ENCODE results near the gene RPL13A.
A peak's percentile ranks its signal among the peaks of the same experiment; 100 is the strongest.

RPL13A gene

DNA sequence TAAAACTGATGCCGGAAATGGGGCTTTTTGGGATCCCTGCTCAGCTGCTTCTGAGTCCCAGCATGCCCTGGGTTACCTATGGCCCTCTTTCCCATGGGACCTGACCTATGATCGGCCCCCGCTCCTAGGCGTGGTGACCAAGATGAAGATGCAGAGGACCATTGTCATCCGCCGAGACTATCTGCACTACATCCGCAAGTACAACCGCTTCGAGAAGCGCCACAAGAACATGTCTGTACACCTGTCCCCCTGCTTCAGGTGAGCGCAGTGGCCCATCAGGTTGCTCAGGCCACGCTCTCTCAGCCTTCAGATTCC, 10.3 kb downstream of the RPL13A start:
- Mint-ChIP-seq H3K4me1 (peaks cover 37 to 40% of the 10 kb centered on the region in 2 donors), H3K27ac (peak overlapping the region; percentile 100), H3K4me3 (peak overlapping the region; percentile 98 to 100), H3K9me3 (no peaks in the 10 kb centered on the region), H3K36me3 (peaks cover 49 to 56% of the 10 kb centered on the region in 2 donors), H3K27me3 (no peaks in the 10 kb centered on the region)
- ATAC-seq (replicated peaks) (no peak), DNase-seq (no peak)

DNA sequence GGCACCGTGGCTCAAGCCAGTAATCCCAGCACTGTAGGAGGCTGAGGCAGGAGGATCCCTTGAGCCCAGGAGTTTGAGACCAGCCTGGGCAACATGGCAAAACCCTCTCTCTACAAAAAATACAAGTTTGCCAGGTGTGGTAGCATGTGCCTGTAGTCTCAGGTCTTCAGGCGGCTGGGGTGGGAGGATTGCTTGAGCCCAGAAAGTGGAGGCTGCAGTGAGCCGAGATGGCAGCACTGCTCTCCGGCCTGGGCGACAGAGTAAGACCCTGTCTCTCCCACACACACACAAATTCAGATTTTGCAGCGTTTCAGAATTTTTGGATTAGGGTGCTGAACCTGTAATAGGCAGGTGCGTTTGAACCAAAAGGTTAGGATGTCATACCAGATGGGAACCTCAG, 11.1 kb downstream of the RPL13A start:
- Mint-ChIP-seq H3K9me3 (no peaks in the 10 kb centered on the region), H3K4me1 (peaks cover 34 to 40% of the 10 kb centered on the region in 2 donors), H3K27me3 (no peaks in the 10 kb centered on the region), H3K27ac (peak overlapping the region; percentile 99), H3K36me3 (peaks cover 43 to 49% of the 10 kb centered on the region in 2 donors), H3K4me3 (peak overlapping the region; percentile 98 to 100)
- ATAC-seq (replicated peaks), result no peak
- no peak for DNase-seq

DNA sequence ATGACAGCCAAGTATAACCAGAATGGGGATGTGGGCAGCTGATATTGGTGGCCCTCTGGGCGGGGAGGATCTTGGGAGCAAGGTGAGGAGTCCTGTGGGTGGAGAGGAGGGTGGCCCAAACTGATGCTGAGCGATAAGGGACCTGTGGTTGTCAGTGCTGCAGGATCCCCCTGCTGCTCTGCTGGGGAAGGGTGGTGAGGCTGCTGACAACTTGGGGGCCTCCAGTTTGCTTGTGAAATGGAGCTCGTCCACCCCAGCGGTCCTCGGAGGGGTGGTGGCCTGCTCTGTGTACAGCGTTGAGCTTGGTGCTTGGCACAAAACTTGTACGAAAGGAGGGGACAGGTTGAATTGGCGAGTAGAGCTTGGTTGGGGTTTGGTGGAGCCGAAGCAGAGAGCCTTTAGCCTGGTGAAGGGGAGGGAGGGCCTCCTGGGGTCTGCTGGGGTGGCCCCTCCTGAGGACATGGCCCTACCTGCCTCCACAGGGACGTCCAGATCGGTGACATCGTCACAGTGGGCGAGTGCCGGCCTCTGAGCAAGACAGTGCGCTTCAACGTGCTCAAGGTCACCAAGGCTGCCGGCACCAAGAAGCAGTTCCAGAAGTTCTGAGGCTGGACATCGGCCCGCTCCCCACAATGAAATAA, 11.7 kb downstream of the RPL13A start:
- H3K9me3 Mint-ChIP-seq, result no peaks in the 10 kb centered on the region
- DNase-seq (no peak), ATAC-seq (replicated peaks) (no peak)
- no peaks in the 10 kb centered on the region for H3K27me3 Mint-ChIP-seq
- H3K27ac Mint-ChIP-seq, result peak overlapping the region; percentile 99
- H3K4me3 Mint-ChIP-seq, result peak overlapping the region; percentile 98 to 100
- H3K4me1 Mint-ChIP-seq, result peaks cover 33 to 40% of the 10 kb centered on the region in 2 donors
- peaks cover 42 to 47% of the 10 kb centered on the region in 2 donors for H3K36me3 Mint-ChIP-seq

DNA sequence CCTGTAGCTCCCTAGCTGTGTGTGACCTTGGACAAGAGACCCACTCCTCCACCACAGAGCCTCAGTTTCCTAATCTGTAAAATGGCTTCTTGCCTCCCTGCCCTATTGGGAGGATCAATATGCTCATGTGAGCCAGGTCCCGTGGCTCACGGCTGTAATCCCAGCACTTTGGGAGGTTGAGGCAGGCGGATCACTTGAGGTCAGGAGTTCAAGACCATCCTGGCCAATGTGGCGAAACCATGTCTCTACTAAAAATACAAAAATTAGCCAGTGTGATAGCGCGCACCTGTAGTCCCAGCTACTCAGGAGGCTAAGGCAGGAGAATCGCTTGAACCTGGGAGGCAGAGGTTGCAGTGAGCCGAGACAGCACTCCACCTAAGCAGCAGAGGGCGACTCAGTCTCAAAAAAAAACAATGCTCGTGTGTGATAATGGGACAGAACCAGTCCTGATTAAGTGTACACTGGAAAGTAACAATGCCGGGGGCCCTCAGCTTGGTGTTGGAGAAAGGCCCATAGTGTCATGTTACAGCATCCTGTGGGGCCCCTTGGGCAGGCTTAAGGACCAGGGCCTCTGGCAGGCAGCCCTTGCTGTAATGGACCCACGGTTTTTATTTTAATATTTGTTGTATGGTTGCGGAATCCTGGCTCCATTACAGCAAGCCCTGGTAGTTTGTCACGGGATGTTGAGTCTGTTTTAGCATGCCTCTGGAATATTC, 15.6 kb downstream of the RPL13A start:
- Mint-ChIP-seq H3K27ac (peak overlapping the region; percentile 37), H3K4me1 (peaks cover 33 to 36% of the 10 kb centered on the region in 2 donors)

DNA sequence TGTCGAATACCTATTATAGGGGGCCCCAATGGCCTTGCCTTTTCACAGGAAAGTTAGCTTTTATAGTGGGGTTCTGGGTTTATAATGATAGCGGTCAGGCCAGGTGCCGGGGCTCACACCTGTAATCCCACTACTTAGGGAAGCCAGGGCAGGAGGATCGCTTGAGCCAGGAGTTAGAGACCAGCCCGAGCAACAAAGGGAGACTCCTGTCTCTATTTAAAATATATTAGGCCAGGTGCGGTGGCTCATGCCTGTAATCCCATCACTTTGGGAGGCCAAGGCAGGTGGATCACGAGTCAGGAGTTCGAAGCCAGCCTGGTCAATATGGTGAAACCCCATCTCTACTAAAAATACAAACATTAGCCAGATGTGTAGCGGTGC, 16.2 kb downstream of the RPL13A start:
- no peak for ATAC-seq (replicated peaks)
- H3K27ac Mint-ChIP-seq, result no peak overlapping the region
- peaks cover 32% of the 10 kb centered on the region in 2 donors for H3K4me1 Mint-ChIP-seq

More for the DNA sequence above, 15.6 kb downstream of the RPL13A start:
- H3K9me3 Mint-ChIP-seq, result no peaks in the 10 kb centered on the region
- ATAC-seq (replicated peaks) (peak in 1 of 2 donors; percentile 16), DNase-seq (no peak)
- no peaks in the 10 kb centered on the region for H3K27me3 Mint-ChIP-seq
- no peak overlapping the region for H3K4me3 Mint-ChIP-seq
- H3K36me3 Mint-ChIP-seq, result peaks cover 23 to 24% of the 10 kb centered on the region in 2 donors

DNA sequence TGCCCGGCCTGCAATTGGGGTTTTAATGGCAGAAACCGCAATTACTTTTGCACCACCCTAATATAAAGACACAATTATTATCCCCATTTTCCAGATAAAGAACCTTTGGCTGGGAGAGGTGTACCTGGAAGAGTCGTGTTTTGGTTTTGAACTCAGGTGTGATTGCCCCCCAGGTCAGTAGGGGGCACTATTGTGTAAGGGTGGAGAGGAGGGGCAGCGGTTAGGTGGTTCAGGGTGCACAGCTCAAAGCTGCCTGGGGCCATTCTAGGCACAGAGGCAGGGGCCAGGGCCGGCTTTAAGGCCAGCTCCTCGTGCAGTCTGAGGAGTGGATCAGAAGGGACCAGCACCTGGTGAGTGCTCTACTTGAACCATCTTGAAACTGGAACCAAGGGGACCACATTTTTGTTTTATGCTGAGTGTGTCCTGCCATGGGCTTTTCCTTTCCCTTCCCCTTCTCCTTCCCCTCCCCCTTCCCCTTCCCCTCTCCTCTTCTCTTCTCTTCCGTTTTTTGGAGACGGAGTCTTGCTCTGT, 19.2 kb downstream of the RPL13A start:
- Mint-ChIP-seq H3K27me3 (no peaks in the 10 kb centered on the region), H3K4me1 (peaks cover 10 to 13% of the 10 kb centered on the region in 2 donors), H3K9me3 (no peaks in the 10 kb centered on the region), H3K36me3 (no peaks in the 10 kb centered on the region), H3K4me3 (no peak overlapping the region), H3K27ac (no peak overlapping the region)
- ATAC-seq (replicated peaks) (peak; percentile 73 to 86), DNase-seq (no peak)

More for the DNA sequence above, 16.2 kb downstream of the RPL13A start:
- Mint-ChIP-seq H3K4me3 (no peak overlapping the region), H3K27me3 (no peaks in the 10 kb centered on the region), H3K36me3 (peaks cover 19 to 20% of the 10 kb centered on the region in 2 donors), H3K9me3 (no peaks in the 10 kb centered on the region)
- no peak for DNase-seq

DNA sequence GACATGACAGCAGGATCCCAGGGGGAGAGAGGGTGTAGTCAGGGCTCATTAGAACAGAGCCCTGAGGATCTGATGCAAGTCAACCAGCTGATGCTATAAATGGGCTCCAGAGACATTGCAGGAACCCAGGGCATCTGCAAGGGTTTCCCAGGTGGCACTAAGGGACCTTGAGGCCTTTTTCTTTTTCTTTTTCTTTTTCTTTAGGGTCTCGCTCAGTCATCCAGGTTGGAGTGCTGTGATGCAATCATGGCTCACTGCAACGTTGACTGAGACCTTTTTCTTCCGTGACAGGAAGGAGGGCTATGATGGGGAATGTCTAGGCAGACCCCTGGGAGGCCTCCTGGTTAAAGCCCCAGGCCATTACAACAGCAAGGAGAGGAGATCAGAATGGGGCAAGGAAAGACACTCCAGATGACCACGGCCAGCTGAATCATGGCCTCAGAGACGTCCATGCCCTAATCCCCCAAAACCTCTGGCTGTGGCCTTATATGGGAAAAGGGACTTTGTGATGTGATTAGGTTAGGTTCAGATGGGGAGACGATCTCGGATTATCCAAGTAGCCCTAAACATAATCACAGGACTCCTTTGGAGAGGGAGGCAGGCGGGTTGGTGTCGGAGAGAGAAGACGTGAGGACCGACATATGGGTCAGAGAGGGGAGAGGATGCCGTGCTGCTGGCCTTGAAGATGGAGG, 20.5 kb downstream of the RPL13A start:
- Mint-ChIP-seq H3K4me1 (peaks cover 16 to 24% of the 10 kb centered on the region in 2 donors), H3K4me3 (no peak overlapping the region), H3K27me3 (no peaks in the 10 kb centered on the region), H3K9me3 (no peaks in the 10 kb centered on the region), H3K27ac (no peak overlapping the region), H3K36me3 (no peaks in the 10 kb centered on the region)
- DNase-seq, result no peak
- no peak for ATAC-seq (replicated peaks)

DNA sequence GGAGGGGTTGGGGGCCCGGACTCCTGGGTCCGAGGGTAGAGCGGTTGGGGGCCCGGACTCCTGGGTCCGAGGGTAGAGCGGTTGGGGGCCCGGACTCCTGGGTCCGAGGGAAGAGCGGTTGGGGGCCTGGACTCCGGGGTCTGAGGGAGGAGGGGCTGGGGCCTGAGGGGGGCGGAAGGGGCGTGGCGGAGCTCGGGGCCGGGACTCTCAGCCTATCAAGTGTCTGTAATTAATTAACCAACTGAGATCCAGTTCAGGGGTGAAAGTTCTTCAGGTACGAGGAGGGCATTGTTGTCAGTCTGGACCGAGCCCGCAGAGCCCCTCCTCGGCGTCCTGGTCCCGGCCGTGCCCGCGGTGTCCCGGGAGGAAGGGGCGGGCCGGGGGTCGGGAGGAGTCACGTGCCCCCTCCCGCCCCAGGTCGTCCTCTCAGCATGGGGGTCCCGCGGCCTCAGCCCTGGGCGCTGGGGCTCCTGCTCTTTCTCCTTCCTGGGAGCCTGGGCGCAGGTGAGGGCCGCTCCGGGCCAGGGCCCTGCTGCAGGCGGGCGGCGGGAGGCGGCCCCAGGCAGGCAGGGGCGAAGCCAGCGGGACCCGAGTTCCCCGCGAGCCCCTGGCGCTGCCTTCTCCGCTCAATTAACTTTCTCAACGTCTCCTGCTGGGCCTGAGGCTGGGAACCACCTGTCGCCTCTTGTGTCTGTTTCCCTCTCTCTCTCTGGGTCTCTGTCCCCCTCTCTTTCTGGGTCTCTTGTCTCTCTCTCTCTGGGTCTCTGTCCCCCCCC, 25.8 kb downstream of the RPL13A start:
- Mint-ChIP-seq H3K4me3 (peak overlapping the region; percentile 85 to 92), H3K27me3 (no peaks in the 10 kb centered on the region), H3K27ac (peak overlapping the region; percentile 86), H3K36me3 (no peaks in the 10 kb centered on the region), H3K4me1 (peaks cover 29 to 44% of the 10 kb centered on the region in 2 donors), H3K9me3 (no peaks in the 10 kb centered on the region)
- DNase-seq (no peak), ATAC-seq (replicated peaks) (peak; percentile 57 to 67)

DNA sequence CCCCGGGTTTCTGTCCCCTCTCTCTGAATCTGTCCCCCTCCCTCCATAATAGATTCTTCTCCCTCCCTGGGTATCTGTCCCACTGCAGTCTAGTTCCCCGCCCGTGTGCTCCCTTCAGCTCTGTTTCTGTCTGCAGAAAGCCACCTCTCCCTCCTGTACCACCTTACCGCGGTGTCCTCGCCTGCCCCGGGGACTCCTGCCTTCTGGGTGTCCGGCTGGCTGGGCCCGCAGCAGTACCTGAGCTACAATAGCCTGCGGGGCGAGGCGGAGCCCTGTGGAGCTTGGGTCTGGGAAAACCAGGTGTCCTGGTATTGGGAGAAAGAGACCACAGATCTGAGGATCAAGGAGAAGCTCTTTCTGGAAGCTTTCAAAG, 26.3 kb downstream of the RPL13A start:
- Mint-ChIP-seq H3K27me3 (no peaks in the 10 kb centered on the region), H3K9me3 (no peaks in the 10 kb centered on the region), H3K27ac (peak overlapping the region; percentile 86), H3K4me1 (peaks cover 29 to 44% of the 10 kb centered on the region in 2 donors), H3K36me3 (no peaks in the 10 kb centered on the region), H3K4me3 (peak overlapping the region; percentile 85 to 92)
- DNase-seq, result no peak
- no peak for ATAC-seq (replicated peaks)

DNA sequence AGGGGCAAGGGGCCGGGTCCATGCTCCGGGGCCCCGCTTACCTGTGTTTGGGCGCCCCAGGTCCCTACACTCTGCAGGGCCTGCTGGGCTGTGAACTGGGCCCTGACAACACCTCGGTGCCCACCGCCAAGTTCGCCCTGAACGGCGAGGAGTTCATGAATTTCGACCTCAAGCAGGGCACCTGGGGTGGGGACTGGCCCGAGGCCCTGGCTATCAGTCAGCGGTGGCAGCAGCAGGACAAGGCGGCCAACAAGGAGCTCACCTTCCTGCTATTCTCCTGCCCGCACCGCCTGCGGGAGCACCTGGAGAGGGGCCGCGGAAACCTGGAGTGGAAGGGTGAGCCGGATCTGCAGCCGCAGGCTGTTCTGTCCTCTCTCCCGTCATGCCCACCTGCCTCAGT, 26.7 kb downstream of the RPL13A start:
- DNase-seq (no peak), ATAC-seq (replicated peaks) (no peak)
- Mint-ChIP-seq H3K27ac (no peak overlapping the region), H3K9me3 (no peaks in the 10 kb centered on the region), H3K4me1 (peaks cover 29 to 44% of the 10 kb centered on the region in 2 donors), H3K4me3 (peak overlapping the region in 1 of 2 donors; percentile 92), H3K27me3 (no peaks in the 10 kb centered on the region), H3K36me3 (no peaks in the 10 kb centered on the region)

DNA sequence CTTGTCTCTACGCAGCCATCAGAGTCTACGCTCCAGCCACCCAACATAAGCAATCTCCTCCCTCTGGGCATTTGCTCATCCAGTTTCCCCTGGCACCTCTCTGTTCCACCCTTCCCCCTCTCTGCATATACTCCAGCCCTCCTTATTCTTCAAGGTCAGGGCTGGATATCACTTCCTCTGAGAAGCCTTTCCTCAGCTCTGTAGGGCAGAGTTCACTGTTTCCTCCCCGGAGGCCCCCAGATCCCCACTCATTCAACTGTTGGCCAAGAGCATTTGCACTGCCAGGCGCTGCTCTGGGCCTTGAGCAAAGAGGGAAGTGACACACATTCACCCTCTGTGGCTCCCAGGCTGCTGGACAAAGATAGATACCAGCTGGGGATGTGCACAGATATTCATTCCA, 28.4 kb downstream of the RPL13A start:
- Mint-ChIP-seq H3K36me3 (no peaks in the 10 kb centered on the region), H3K9me3 (no peaks in the 10 kb centered on the region), H3K4me3 (peak overlapping the region in 1 of 2 donors; percentile 47), H3K27me3 (no peaks in the 10 kb centered on the region), H3K27ac (peak overlapping the region; percentile 6), H3K4me1 (peaks cover 29 to 44% of the 10 kb centered on the region in 2 donors)
- no peak for DNase-seq
- ATAC-seq (replicated peaks), result peak; percentile 71 to 79

DNA sequence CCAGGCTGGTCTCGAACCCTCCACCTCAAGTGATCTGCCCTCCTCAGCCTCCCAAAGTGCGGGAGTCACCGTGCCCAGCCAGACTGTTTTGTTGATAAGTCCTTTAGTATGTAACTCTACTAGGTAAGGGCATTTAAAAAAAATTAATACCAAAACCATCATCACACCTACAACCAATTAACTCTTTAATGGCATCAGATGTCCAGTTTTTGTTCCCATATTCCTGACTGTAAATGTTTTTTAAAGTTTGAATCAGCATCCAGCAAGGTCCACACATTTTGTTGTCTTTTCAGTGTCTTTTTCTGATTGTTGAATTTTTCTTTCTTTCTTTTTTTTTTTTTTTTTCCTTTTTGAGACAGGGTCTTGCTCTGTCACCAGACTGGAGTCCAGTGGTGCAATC, 30.6 kb downstream of the RPL13A start:
- H3K27me3 Mint-ChIP-seq, result no peaks in the 10 kb centered on the region
- ATAC-seq (replicated peaks) (no peak), DNase-seq (no peak)
- no peak overlapping the region for H3K4me3 Mint-ChIP-seq
- no peaks in the 10 kb centered on the region for H3K36me3 Mint-ChIP-seq
- no peaks in the 10 kb centered on the region for H3K9me3 Mint-ChIP-seq
- no peak overlapping the region for H3K27ac Mint-ChIP-seq
- peaks cover 17 to 26% of the 10 kb centered on the region in 2 donors for H3K4me1 Mint-ChIP-seq

DNA sequence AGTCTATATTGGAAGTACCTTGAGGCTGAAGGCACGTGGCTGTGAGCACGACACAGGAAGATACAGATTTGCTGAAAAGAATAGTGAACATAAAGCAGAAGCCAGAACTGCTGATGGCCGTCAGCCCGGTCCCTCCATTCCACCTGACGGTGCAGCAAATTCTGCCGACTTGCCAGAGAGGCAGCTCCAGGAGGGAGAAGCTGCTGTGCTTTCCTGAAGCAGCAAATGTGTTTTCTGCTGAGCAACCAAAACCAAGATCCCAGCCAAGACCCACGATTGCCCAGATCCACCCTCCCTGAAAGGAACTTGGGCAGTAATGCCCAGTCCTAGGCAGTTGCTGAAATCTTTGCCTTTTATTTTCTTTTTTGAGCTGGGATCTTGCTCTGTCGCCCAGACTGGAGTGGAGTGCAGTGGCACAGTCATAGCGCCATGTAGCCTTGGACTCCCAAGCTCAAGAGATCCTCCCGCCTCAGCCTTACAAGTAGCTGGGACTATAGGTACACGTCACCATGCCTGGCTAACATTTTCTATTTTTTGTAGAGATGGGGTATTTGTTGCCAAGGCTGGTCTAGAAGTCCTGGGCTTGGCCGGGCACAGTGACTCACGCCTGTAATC, 33.4 kb downstream of the RPL13A start:
- Mint-ChIP-seq H3K4me3 (no peak overlapping the region), H3K9me3 (no peaks in the 10 kb centered on the region), H3K4me1 (peaks cover 4 to 6% of the 10 kb centered on the region in 2 donors), H3K27ac (no peak overlapping the region), H3K36me3 (no peaks in the 10 kb centered on the region), H3K27me3 (no peaks in the 10 kb centered on the region)
- no peak for DNase-seq
- no peak for ATAC-seq (replicated peaks)
